HG03469 (cell line): ENCODE data around the gene ZCCHC2.

ENCODE experiments used
- ATAC-seq: cut with Tn5 transposase; IDR thresholded peaks from one replicate; pipeline ENCODE4 v1.9.1; 2021; ENCODE audit warnings: mild to moderate bottlenecking, moderate library complexity, moderate number of reproducible peaks; ENCODE audit not compliant: unreplicated experiment

The ZCCHC2 gene

DNA sequence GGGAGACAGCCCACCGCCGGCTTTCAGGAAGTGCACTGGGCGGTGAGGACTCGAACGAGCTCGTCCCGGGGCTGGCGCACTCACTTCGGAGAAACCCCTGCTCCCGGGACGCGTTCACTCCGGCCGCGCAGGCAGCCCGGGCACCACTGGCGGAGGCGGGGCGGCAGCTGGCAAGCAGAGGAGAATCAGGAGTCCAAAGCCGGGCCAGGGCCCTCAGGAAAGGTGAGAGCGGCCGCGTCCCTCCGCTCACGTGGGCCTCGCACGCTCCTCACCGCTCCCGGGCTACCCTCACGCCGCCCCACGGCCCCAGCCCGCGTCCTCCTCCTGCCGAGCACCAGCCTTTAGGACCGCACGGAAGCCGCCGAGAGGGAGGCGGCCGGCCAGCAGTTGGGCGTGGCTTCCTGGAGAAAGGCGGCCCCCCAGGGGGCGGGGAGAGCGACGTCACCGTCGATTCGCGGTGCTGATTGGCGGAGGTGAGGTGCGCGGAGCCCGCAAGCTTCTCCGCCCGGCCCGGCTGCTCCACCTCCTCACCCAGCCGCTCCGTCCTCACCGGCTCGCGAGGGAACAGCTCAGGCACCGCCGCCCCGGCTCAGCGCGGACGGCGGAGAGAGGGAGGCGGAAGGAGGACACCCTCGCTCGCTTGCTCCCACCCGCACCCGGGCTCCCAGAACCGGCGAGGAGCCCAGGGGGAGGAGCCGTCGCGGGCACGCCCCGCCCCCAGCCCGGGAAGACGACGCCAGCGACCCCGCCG lies at the start of gene ZCCHC2:
ZCCHC2 (plus strand) TSS at position 522 of the 751 bp plus-strand sequence. CDS start 400 bp downstream, outside the sequence.
- peak; percentile 61 for ATAC-seq

- ATAC-seq: no peak
These were observed 43.3 kb upstream of the ZCCHC2 start for GRCh38 chr18:62479574-62479973.

GRCh38 chr18:62480927-62481326 lies 41.9 kb upstream of the ZCCHC2 start:
- no peak for ATAC-seq

DNA sequence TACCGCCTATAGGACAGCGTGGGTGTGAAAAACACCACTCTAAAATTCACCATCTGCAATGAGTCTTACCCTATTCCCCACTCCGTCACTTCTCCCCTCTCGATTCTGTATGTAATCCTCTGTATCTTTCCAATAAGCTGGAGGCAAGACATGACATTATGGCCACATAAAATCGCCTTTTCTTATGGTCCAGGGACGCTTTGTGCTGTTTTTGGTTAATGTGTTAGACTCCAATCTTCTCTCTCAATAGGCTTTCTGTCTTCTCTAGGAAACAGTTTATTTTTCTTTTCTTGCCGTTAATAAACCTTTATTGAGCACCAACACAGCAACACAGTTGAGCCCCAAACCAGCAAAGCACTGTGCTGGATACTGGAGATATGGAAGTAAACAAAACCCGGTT lies 37.9 kb upstream of the ZCCHC2 start:
- ATAC-seq: no peak

- ATAC-seq: no peak
These were observed 37.1 kb upstream of the ZCCHC2 start for GRCh38 chr18:62485684-62486083.

DNA sequence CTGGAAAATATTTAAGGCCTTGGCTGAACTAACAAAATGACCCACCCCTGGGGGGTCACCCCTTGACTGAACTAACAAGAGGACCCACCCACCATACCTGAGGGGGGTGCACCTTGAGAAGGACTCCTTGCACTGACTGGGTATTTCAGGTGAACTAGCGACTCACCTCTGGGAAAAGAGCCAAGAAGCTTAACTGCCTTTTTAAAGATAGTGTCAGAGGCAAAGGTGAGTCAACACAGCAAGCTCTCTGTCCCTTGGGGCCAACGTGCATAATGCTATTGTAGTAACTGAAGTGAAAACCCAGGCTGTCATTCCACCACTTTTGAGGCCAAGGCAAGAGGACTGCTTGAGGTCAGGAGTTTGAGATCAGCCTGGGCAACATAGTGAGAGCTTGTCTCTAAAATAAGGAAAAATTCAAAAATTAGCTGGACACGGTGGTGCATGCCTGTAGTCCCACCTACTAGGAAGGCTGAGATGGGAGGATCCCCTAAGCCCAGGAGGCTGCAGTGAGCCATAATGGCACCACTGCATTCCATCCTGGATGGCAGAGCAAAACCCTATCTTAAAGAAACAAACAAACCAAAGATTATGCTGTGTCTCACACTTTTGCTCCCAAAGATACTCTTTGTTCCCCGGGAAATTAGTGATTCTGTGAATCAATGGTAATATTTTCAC lies 36.4 kb upstream of the ZCCHC2 start:
- ATAC-seq: peak; percentile 58

DNA sequence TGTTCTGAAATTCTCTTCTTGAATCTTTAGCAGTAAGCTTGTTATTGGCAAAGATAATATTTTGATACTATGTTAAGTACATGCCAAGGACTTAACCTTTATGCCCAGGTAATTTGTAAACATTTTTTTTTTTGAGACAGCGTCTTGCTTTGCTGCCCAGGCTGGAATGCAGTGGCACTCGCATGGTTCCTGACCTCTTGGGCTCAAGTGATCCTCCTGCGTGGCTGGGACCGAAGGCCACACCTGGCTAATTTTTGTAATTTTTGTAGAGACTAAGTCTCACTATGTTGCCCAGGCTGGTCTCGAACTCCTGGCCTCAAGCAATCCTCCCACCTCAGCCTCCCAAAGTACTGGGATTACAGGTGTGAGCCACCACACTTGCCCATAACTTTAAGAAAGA lies 35.7 kb upstream of the ZCCHC2 start:
- ATAC-seq: no peak

- no peak for ATAC-seq
These were observed 31.7 kb upstream of the ZCCHC2 start for GRCh38 chr18:62490967-62491695.

GRCh38 chr18:62493033-62493862 lies 29.6 kb upstream of the ZCCHC2 start:
- ATAC-seq: no peak

GRCh38 chr18:62494764-62495163 lies 28.1 kb upstream of the ZCCHC2 start:
- ATAC-seq: no peak

GRCh38 chr18:62496262-62496661 lies 26.6 kb upstream of the ZCCHC2 start:
- ATAC-seq: no peak

GRCh38 chr18:62497190-62497772 lies 25.5 kb upstream of the ZCCHC2 start:
- ATAC-seq: no peak

- ATAC-seq: no peak
These were observed 24.1 kb upstream of the ZCCHC2 start for GRCh38 chr18:62498616-62499262.

DNA sequence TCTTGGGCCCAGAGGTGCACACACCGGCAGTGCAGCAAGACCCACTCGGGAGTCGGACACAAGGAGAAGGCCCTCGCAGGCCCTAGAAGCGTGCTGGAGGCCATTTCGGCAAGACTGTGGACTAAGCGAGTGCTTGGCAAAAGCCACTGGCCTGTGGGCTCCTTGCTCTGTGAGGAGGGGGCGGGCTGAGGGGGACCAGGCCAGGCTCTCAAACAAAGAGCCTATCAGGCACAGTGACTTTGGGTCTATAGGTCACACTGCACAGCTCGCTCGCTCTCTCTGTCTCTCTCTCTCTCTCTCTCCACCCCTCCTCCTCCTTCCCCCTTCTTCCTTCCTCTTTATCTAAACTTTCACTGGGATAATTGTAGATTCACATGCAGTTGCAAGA lies 23.6 kb upstream of the ZCCHC2 start:
- no peak for ATAC-seq

DNA sequence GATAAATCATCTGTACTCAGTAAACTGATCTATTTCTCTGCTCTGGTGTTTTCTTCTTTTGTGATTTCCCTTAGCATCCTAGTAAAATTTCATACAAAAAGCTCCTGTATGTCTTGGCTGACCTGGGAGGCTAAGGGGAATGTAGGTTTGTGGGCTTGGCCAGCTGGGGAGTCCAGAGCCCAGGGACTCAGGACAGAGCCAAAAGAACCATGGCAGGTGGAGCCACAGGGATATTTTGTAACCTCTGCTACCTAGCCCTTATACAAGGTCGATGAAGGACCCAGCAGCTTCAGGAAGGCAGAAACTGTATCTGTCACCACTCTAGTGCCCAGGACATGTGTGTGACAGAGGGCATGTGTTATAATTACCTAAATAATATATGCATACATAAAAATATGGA lies 22.7 kb upstream of the ZCCHC2 start:
- no peak for ATAC-seq

DNA sequence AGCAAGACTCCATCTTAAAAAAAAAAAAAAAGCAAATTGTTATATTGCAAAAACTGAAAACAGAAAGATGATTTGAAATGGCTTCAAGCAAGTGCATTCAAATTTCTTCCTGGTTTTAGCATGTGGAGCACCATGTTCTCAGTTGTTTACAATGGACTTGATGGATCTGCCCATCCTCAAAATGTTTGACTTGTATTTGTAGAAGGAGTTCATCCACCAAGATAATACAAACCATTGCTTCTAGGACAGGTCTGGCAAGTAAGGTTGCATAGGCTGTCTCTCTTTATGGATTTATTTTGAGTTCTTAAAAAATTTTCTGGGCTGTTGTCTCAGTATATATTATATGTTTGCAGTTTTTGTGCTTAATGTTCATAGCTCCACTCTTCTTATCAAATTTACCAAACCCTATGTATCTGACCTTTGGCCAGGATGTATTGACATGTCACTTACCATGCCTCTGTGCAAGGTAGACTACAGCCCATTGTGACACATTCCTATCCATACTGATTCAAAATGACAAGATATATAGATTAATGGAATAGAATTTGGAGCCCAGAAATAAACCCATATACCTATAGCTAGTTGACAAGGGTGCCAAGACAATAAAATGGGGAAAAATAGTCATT lies 21.7 kb upstream of the ZCCHC2 start:
- ATAC-seq: no peak

GRCh38 chr18:62505669-62506494 lies 16.9 kb upstream of the ZCCHC2 start:
- ATAC-seq: peak; percentile 86

DNA sequence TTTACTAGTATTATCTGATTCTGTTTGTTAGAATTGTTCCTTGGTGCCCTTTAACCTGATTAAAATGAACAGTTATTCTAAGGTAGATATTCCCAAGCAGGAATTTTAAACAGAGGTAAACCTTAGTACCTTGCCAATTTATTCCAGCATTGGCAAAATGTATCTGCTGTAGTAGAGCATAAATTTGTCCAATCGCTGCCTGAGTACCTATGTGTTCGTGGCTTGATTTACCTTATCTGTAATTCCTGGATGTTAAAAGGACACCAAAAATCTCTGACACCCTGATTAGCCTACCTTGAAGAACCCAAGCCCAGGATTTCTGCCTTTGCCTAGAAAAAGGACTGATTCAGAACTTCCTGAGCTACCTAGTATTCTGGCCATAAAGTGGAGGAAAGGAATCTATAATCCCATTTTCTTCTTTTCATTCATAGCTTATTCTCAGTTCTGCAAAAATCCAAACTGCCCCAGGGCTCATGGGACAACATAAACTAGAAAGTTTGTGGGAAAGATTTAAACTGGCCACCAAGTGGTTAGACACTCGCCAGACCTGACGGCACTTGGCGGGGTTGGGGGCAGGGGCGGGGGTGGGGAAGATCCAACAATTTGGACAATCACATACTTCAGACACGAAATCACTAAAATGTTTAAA lies 16.2 kb upstream of the ZCCHC2 start:
- no peak for ATAC-seq
